SK-N-SH (cell line): ENCODE results near the gene LRRC38.

Source experiments
- CTCF ChIP-seq: fragments of 200-600 bp; sonication (generic); IDR thresholded peaks from 2 replicates; pipeline ENCODE4 v1.6.1; 2017; ENCODE audit warnings: antibody characterized with exemption, mild to moderate bottlenecking, moderate library complexity
- EP300 ChIP-seq, 2 experiments: IDR thresholded peaks; 2 replicates each; pipeline versions ENCODE4 v1.4.0 to v1.6.1; 2012; ENCODE audit warnings: borderline replicate concordance in 1 of 2, low read depth in 1 of 2, low read length in 1 of 2
- FOXJ3 ChIP-seq: sonication (generic); formaldehyde crosslinking; IDR thresholded peaks from 2 replicates; pipeline ENCODE4 v1.5.1; 2020; ENCODE audit warnings: mild to moderate bottlenecking, missing genetic modification reagents
- MXI1 ChIP-seq: IDR thresholded peaks from 2 replicates; pipeline ENCODE4 v1.6.1; 2012; ENCODE audit warnings: mild to moderate bottlenecking, low read depth, low read length, improper control_type of control experiment
- NFIC ChIP-seq: IDR thresholded peaks from 2 replicates; pipeline ENCODE4 v1.4.0; 2012; ENCODE audit warnings: borderline replicate concordance
- RAD21 ChIP-seq: IDR thresholded peaks from 2 replicates; pipeline ENCODE4 v1.6.1; 2012; ENCODE audit warnings: mild to moderate bottlenecking, low read length
- REST ChIP-seq: IDR thresholded peaks from 2 replicates; pipeline ENCODE4 v1.6.1; 2012; ENCODE audit warnings: mild to moderate bottlenecking, low read depth, low read length, moderate library complexity

GRCh38 chr1:13541435-13542215 lies 27.8 kb upstream of the LRRC38 start:
- no peak for TF ChIP-seq FOXJ3 (CRISPR knock-in tag)
- no peak for TF ChIP-seq CTCF
- TF ChIP-seq MXI1: no peak
- TF ChIP-seq EP300 (IDR thresholded peaks at IDR 0.05; ENCODE audit: borderline replicate concordance in 1 of 2, low read depth in 1 of 2, low read length in 1 of 2): no peak
- no peak for TF ChIP-seq REST
- no peak for TF ChIP-seq NFIC
- TF ChIP-seq RAD21: no peak
